HG03354 (cell line): ENCODE results near the gene NES.

Experiments used
- ATAC-seq: cut with Tn5 transposase; IDR thresholded peaks from one replicate; pipeline ENCODE4 v1.9.1; 2021; ENCODE audit warnings: mild to moderate bottlenecking; ENCODE audit not compliant: unreplicated experiment, poor library complexity, severe bottlenecking

The NES gene

GRCh38 chr1:156667610-156667967 is 9.6 kb downstream of the NES start:
- no peak for ATAC-seq

- ATAC-seq: no peak
These were observed 10.2 kb downstream of the NES start for GRCh38 chr1:156666862-156667609.

GRCh38 chr1:156665539-156665938 is 11.7 kb downstream of the NES start:
- no peak for ATAC-seq

- no peak for ATAC-seq
These were observed 12.3 kb downstream of the NES start for GRCh38 chr1:156664767-156665411.

GRCh38 chr1:156664046-156664766 is 13.0 kb downstream of the NES start:
- no peak for ATAC-seq

GRCh38 chr1:156663178-156663577 is 14.0 kb downstream of the NES start:
- no peak for ATAC-seq

- no peak for ATAC-seq
These were observed 14.5 kb downstream of the NES start for GRCh38 chr1:156662800-156663055.

GRCh38 chr1:156662005-156662799 is 15.0 kb downstream of the NES start:
- ATAC-seq: no peak

GRCh38 chr1:156660752-156661112 is 16.5 kb downstream of the NES start:
- no peak for ATAC-seq

- ATAC-seq: peak; percentile 66
These were observed 17.0 kb downstream of the NES start for GRCh38 chr1:156659988-156660751.

GRCh38 chr1:156659661-156659987 is 17.6 kb downstream of the NES start:
- ATAC-seq: no peak

- no peak for ATAC-seq
These were observed 18.1 kb downstream of the NES start for GRCh38 chr1:156658945-156659574.

- no peak for ATAC-seq
These were observed 18.7 kb downstream of the NES start for GRCh38 chr1:156658496-156658895.

- ATAC-seq: no peak
These were observed 19.4 kb downstream of the NES start for GRCh38 chr1:156657741-156658319.

- ATAC-seq: no peak
These were observed 20.1 kb downstream of the NES start for GRCh38 chr1:156656806-156657740.

- ATAC-seq: no peak
These were observed 21.2 kb downstream of the NES start for GRCh38 chr1:156655904-156656516.

- no peak for ATAC-seq
These were observed 21.9 kb downstream of the NES start for GRCh38 chr1:156655151-156655903.
